ENCODE measurements around the gene CYP24A1. TPM values are rescaled to one million over a fixed set of nuclear protein-coding genes. Genes with fewer than 3 reads are reported as not detected.
"Not testable (repeated sequence)": the region's sequence is repeated elsewhere in the genome, so short reads cannot be mapped to it uniquely, and the experiment has no call there.

The CYP24A1 gene
- total RNA-seq, 1 donor from 2014 or later: 0.04 TPM

DNA sequence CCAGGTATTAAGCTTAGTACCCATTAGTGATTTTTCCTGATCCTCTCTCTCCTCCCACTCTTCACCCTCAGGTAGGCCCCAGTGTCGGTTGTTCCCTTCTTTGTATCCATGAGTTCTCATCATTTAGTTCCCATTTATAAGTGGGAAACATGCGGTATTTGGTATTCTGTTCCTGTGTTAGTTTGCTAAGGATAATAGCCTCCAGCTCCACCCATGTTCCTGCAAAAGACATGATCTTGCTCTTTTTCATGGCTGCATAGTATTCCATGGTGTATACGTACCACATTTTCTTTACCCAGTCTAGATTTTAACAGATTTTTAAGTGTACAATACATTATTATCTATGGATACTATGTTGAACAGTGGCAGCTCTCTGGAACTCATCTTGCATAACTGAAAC lies 44.4 kb downstream of the CYP24A1 start:
- no peaks in the 10 kb centered on the region for H3K36me3 ChIP-seq (ENCODE audit: control insufficient read depth, insufficient read depth, low read length)
- DNase-seq (ENCODE audit: low read depth): no peak
- H3K4me3 ChIP-seq (ENCODE audit: low read depth, low read length): no peak overlapping the region
- no peak for TF ChIP-seq CTCF (IDR thresholded peaks at IDR 0.05; ENCODE audit: insufficient read depth, low read length, poor library complexity, severe bottlenecking)
- no peaks in the 10 kb centered on the region for H3K27me3 ChIP-seq (ENCODE audit: control insufficient read depth, insufficient read depth, low read length)

- Histone ChIP-seq H3K36me3 (ENCODE audit: control insufficient read depth, insufficient read depth, low read length) (no peaks in the 10 kb centered on the region), H3K4me3 (ENCODE audit: low read depth, low read length) (no peak overlapping the region), H3K27me3 (ENCODE audit: control insufficient read depth, insufficient read depth, low read length) (no peaks in the 10 kb centered on the region)
- TF ChIP-seq CTCF (IDR thresholded peaks at IDR 0.05; ENCODE audit: insufficient read depth, low read length, poor library complexity, severe bottlenecking): no peak
- DNase-seq (ENCODE audit: low read depth): no peak
These were observed 45.8 kb downstream of the CYP24A1 start for GRCh38 chr20:54127855-54128574.

DNA sequence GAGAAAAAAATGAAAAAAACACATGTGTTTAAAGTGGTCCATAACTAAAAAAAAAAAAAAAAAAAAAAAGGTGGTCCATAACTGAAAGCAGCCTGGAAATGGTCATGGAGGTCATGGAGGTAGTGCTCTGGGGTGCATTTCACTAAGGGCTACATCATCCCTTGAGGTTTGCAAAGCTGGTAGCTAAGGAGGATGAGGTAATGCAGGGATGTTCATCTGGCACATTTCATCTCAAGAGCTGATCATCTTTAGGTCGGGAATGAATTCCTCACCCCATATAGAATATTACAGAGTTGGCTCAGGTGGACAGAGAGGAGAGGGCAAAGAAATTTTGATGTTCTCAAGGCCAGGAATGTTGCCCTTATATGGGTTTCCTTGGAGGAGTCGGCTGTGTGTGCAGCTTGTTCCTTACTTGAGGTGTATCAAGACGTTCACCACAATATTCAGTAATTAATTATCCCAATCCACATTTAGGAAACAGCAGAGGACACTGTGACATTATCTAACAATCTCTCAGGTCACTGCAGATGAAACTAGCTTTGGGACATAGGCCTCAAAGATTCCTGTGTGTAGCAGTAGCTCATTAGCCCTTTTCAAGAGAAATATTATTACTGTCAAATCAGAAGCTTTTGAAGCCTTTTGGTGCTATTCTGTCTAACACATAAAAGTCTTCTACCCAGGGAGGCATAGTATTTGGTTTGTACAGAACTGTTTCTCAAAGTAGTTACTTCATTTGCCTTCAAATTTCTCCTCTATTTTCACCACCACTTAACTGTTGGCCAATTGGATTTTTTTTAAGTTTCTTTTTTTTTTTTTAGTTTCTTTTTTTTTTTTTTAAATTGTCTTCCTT lies 46.8 kb downstream of the CYP24A1 start:
- H3K36me3 ChIP-seq (ENCODE audit: control insufficient read depth, insufficient read depth, low read length): no peaks in the 10 kb centered on the region
- H3K4me3 ChIP-seq (ENCODE audit: low read depth, low read length): no peak overlapping the region
- no peak for TF ChIP-seq CTCF (IDR thresholded peaks at IDR 0.05; ENCODE audit: insufficient read depth, low read length, poor library complexity, severe bottlenecking)
- no peaks in the 10 kb centered on the region for H3K27me3 ChIP-seq (ENCODE audit: control insufficient read depth, insufficient read depth, low read length)
- no peak for DNase-seq (ENCODE audit: low read depth)

- not testable (repeated sequence) for H3K4me3 ChIP-seq (ENCODE audit: low read depth, low read length); H3K36me3 ChIP-seq (ENCODE audit: control insufficient read depth, insufficient read depth, low read length); H3K27me3 ChIP-seq (ENCODE audit: control insufficient read depth, insufficient read depth, low read length); DNase-seq (ENCODE audit: low read depth)
These were observed 47.5 kb downstream of the CYP24A1 start for GRCh38 chr20:54126328-54126727.

GRCh38 chr20:54123587-54124180 lies 50.1 kb downstream of the CYP24A1 start:
- peak; percentile 100 for DNase-seq (ENCODE audit: low read depth)
- TF ChIP-seq CTCF (IDR thresholded peaks at IDR 0.05; ENCODE audit: insufficient read depth, low read length, poor library complexity, severe bottlenecking): no peak
- Histone ChIP-seq H3K27me3 (ENCODE audit: control insufficient read depth, insufficient read depth, low read length) (no peaks in the 10 kb centered on the region), H3K36me3 (ENCODE audit: control insufficient read depth, insufficient read depth, low read length) (no peaks in the 10 kb centered on the region), H3K4me3 (ENCODE audit: low read depth, low read length) (no peak overlapping the region)

All from kidney epithelial cell (primary cell).